Liver (tissue), 9 donors: ENCODE data around the gene BTBD9. TPM values are rescaled to one million over a fixed set of nuclear protein-coding genes. Genes with fewer than 3 reads are reported as not detected.

ENCODE experiments used
- DNase-seq: peaks from one replicate; pipeline ENCODE4 v3.0.0-alpha.2; 2017; ENCODE audit warnings: low spot score
- H3K27ac ChIP-seq, 2 donors: one replicate each; pipeline ENCODE4 v1.7.0; 2013; ENCODE audit warnings: inconsistent platforms in 2 of 2, low read length in 2 of 2, control low read depth in 1 of 2, low read depth in 1 of 2, mild to moderate bottlenecking in 1 of 2
- H3K27me3 ChIP-seq, 4 donors: one replicate each; pipeline versions ENCODE4 v1.6.1 to v1.7.0; 2013; ENCODE audit warnings: low read length in 3 of 4, inconsistent platforms in 1 of 4, mild to moderate bottlenecking in 1 of 4, moderate library complexity in 1 of 4; ENCODE audit not compliant: control insufficient read depth in 4 of 4, insufficient read depth in 4 of 4
- H3K36me3 ChIP-seq, 4 donors: one replicate each; pipeline versions ENCODE4 v1.6.1 to v1.7.0; 2013; ENCODE audit warnings: low read length in 3 of 4, mild to moderate bottlenecking in 3 of 4, low read depth in 1 of 4, moderate library complexity in 1 of 4; ENCODE audit not compliant: control insufficient read depth in 4 of 4, insufficient read depth in 3 of 4
- H3K4me1 ChIP-seq, 4 donors: one replicate each; pipeline versions ENCODE4 v1.6.1 to v1.7.0; 2013; ENCODE audit warnings: low read length in 3 of 4, mild to moderate bottlenecking in 3 of 4, moderate library complexity in 1 of 4; ENCODE audit not compliant: control insufficient read depth in 4 of 4, insufficient read depth in 4 of 4
- H3K4me3 ChIP-seq, 3 donors: one replicate each; pipeline versions ENCODE4 v1.6.1 to v1.7.0; 2013; ENCODE audit warnings: low read length in 3 of 3, control low read depth in 1 of 3, low read depth in 1 of 3, mild to moderate bottlenecking in 1 of 3
- H3K9ac ChIP-seq, 2 donors: one replicate each; pipeline ENCODE4 v1.7.0; 2013; ENCODE audit warnings: low read length in 2 of 2, mild to moderate bottlenecking in 2 of 2, moderate library complexity in 2 of 2, control low read depth in 1 of 2, low read depth in 1 of 2
- H3K9me3 ChIP-seq, 4 donors: one replicate each; pipeline versions ENCODE4 v1.6.1 to v1.7.0; 2013; ENCODE audit warnings: low read length in 3 of 4; ENCODE audit not compliant: control insufficient read depth in 4 of 4
- ATF3 ChIP-seq: IDR thresholded peaks from 2 replicates; pipeline ENCODE4 v1.6.1; 2016; ENCODE audit warnings: antibody characterized with exemption
- CTCF ChIP-seq: fragments of 150-350 bp; IDR thresholded peaks from 2 replicates; pipeline ENCODE4 v1.5.1; 2017; ENCODE audit warnings: improper control_type of control experiment, low read depth, low read length; ENCODE audit not compliant: missing input control
- EGR1 ChIP-seq, 2 donors: IDR thresholded peaks; 2 replicates each; pipeline ENCODE4 v1.6.1; 2016 to 2018; ENCODE audit warnings: antibody characterized with exemption in 2 of 2, low read depth in 2 of 2
- FOXA1 ChIP-seq: IDR thresholded peaks from 2 replicates; pipeline ENCODE4 v1.6.1; 2016; ENCODE audit warnings: antibody characterized with exemption
- FOXA2 ChIP-seq: IDR thresholded peaks from 2 replicates; pipeline ENCODE4 v1.6.1; 2016; ENCODE audit warnings: antibody characterized with exemption
- GABPA ChIP-seq, 2 donors: IDR thresholded peaks in 1 of 2; conservative IDR thresholded peaks in 1 of 2; 2 replicates each; pipeline ENCODE4 v1.6.1; 2016; ENCODE audit warnings: antibody characterized with exemption in 2 of 2, mild to moderate bottlenecking in 1 of 2, moderate library complexity in 1 of 2
- HNF4A ChIP-seq, 2 donors: conservative IDR thresholded peaks; 2 replicates each; pipeline ENCODE4 v1.6.1; 2016; ENCODE audit warnings: antibody characterized with exemption in 2 of 2, mild to moderate bottlenecking in 2 of 2
- HNF4G ChIP-seq: IDR thresholded peaks from 2 replicates; pipeline ENCODE4 v1.6.1; 2016; ENCODE audit warnings: antibody characterized with exemption
- JUND ChIP-seq, 2 donors: IDR thresholded peaks; 2 replicates each; pipeline ENCODE4 v1.6.1; 2016; ENCODE audit warnings: antibody characterized with exemption in 2 of 2
- NR2F2 ChIP-seq: IDR thresholded peaks from 2 replicates; pipeline ENCODE4 v1.6.1; 2016; ENCODE audit warnings: antibody characterized with exemption
- RAD21 ChIP-seq, 2 donors: IDR thresholded peaks; 2 replicates each; pipeline ENCODE4 v1.6.1; 2016; ENCODE audit warnings: antibody characterized with exemption in 2 of 2, mild to moderate bottlenecking in 2 of 2
- REST ChIP-seq: IDR thresholded peaks from 2 replicates; pipeline ENCODE4 v1.6.1; 2016; ENCODE audit warnings: antibody characterized with exemption, mild to moderate bottlenecking
- RXRA ChIP-seq, 2 donors: IDR thresholded peaks; 2 replicates each; pipeline ENCODE4 v1.6.1; 2017 to 2018; ENCODE audit warnings: antibody characterized with exemption in 2 of 2, mild to moderate bottlenecking in 1 of 2
- SP1 ChIP-seq: IDR thresholded peaks from 2 replicates; pipeline ENCODE4 v1.6.1; 2018; ENCODE audit warnings: antibody characterized with exemption, mild to moderate bottlenecking
- TAF1 ChIP-seq: conservative IDR thresholded peaks from 2 replicates; pipeline ENCODE4 v1.6.1; 2016; ENCODE audit warnings: antibody characterized with exemption, mild to moderate bottlenecking
- YY1 ChIP-seq: IDR thresholded peaks from 2 replicates; pipeline ENCODE4 v1.6.1; 2016; ENCODE audit warnings: antibody characterized with exemption, mild to moderate bottlenecking
- WGBS: extraction: QIAGEN DNeasy Blood & Tissue Kit; methylation state at CpG from one replicate; pipeline ENCODE4 v1.1.7; 2013; 5-methylcytosine and 5-hydroxymethylcytosine counted together
- polyA plus RNA-seq, 2 donors: library from polyadenylated mRNA; stranded (reverse) in 1 of 2; unstranded in 1 of 2; fragments of 200-250 nt in 1 of 2; fragments of >200 nt in 1 of 2; fragmentation: Nextera tagmentation in 1 of 2; extraction: Ambion mirVana in 1 of 2; gene quantifications; one replicate each; pipeline versions ENCODE4 v1.2.1 to v1.2.3, GENCODE V29; 2013 to 2015
- total RNA-seq, 2 donors: library from RNA; depleted of rRNA; stranded (reverse); fragments of >200 nt; gene quantifications; one replicate each; pipeline ENCODE4 v1.2.3, GENCODE V29; 2014
- donor health status: healthy.
- donor health status: healthy.
- donor health status: healthy.
- donor health status: healthy.
- donor health status: healthy.

Gene BTBD9
- total and polyA plus RNA-seq, 4 donors = 2.0 to 12.4 (median 5.7) TPM

- H3K4me1 ChIP-seq = no peaks in the 10 kb centered on the region
- H3K27me3 ChIP-seq = no peaks in the 10 kb centered on the region
- no peak overlapping the region for H3K9ac ChIP-seq
- H3K9me3 ChIP-seq = no peaks in the 10 kb centered on the region
- no peak overlapping the region for H3K27ac ChIP-seq
- 100% methylated on average over 1 of the region's 1 CpG for WGBS
- H3K36me3 ChIP-seq = no peaks in the 10 kb centered on the region
- no peak overlapping the region for H3K4me3 ChIP-seq
- no peak for DNase-seq
- TF ChIP-seq HNF4G (no peak), CTCF (no peak), HNF4A (conservative IDR thresholded peaks at IDR 0.05) (no peak), JUND (IDR thresholded peaks at IDR 0.05) (no peak), SP1 (no peak), EGR1 (IDR thresholded peaks at IDR 0.05; ENCODE audit: low read depth in 2 of 2) (no peak), RAD21 (IDR thresholded peaks at IDR 0.05) (no peak), RXRA (IDR thresholded peaks at IDR 0.05) (no peak), FOXA1 (no peak), REST (no peak), ATF3 (no peak), GABPA (IDR thresholded peaks at IDR 0.05 in 1 of 2, conservative IDR thresholded peaks at IDR 0.05 in 1 of 2) (no peak), NR2F2 (no peak), YY1 (no peak), TAF1 (no peak), FOXA2 (no peak)
Measured at GRCh38 chr6:38571721-38572120, 68.0 kb downstream of the BTBD9 start.

DNA sequence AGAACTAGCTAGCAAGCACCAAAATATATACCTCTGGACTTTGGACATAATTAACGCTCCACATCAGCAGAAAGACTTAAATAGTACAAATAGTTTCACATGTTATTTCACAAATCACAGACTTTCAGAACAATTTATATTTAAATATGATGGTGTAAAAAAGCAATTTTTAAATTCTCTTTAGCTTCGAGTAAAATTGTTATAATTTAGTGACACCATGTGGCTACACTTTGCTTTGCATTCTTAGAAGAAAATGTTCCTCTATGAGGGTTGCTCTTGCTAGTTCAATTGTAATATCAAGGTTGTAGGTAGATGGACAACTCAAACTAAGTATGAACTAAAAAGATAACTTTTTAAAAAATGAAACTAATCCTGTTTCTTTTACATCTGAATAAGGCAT, 69.0 kb downstream of the BTBD9 start:
- Histone ChIP-seq H3K27ac (no peak overlapping the region), H3K4me3 (no peak overlapping the region), H3K9ac (no peak overlapping the region), H3K27me3 (no peaks in the 10 kb centered on the region), H3K4me1 (no peaks in the 10 kb centered on the region), H3K36me3 (no peaks in the 10 kb centered on the region), H3K9me3 (no peaks in the 10 kb centered on the region)
- TF ChIP-seq REST (no peak), CTCF (peak; percentile 33), EGR1 (IDR thresholded peaks at IDR 0.05; ENCODE audit: low read depth in 2 of 2) (no peak), RAD21 (IDR thresholded peaks at IDR 0.05) (peak; percentile 67 to 74)
- DNase-seq = no peak
- 52% methylated on average over 2 of the region's 2 CpGs for WGBS
